Liver (tissue), 3 donors: ENCODE measurements around the gene TNFRSF12A.

Experiments used
- EGR1 ChIP-seq, 2 donors: IDR thresholded peaks; 2 replicates each; pipeline ENCODE4 v1.6.1; 2016 to 2018; ENCODE audit warnings: antibody characterized with exemption in 2 of 2, low read depth in 2 of 2
- GABPA ChIP-seq, 2 donors: IDR thresholded peaks in 1 of 2; conservative IDR thresholded peaks in 1 of 2; 2 replicates each; pipeline ENCODE4 v1.6.1; 2016; ENCODE audit warnings: antibody characterized with exemption in 2 of 2, mild to moderate bottlenecking in 1 of 2, moderate library complexity in 1 of 2
- JUND ChIP-seq, 2 donors: IDR thresholded peaks; 2 replicates each; pipeline ENCODE4 v1.6.1; 2016; ENCODE audit warnings: antibody characterized with exemption in 2 of 2
- RAD21 ChIP-seq, 2 donors: IDR thresholded peaks; 2 replicates each; pipeline ENCODE4 v1.6.1; 2016; ENCODE audit warnings: antibody characterized with exemption in 2 of 2, mild to moderate bottlenecking in 2 of 2
- RXRA ChIP-seq, 2 donors: IDR thresholded peaks; 2 replicates each; pipeline ENCODE4 v1.6.1; 2017 to 2018; ENCODE audit warnings: antibody characterized with exemption in 2 of 2, mild to moderate bottlenecking in 1 of 2
- SP1 ChIP-seq: IDR thresholded peaks from 2 replicates; pipeline ENCODE4 v1.6.1; 2018; ENCODE audit warnings: antibody characterized with exemption, mild to moderate bottlenecking
- TAF1 ChIP-seq: conservative IDR thresholded peaks from 2 replicates; pipeline ENCODE4 v1.6.1; 2016; ENCODE audit warnings: antibody characterized with exemption, mild to moderate bottlenecking
- TF ChIP-seq, protein P1 (sequence below): fragments of 150-350 bp; IDR thresholded peaks from 2 replicates; pipeline ENCODE4 v1.5.1; 2017; ENCODE audit warnings: improper control_type of control experiment, low read depth, low read length; ENCODE audit not compliant: missing input control
- TF ChIP-seq, protein P2 (sequence below): IDR thresholded peaks from 2 replicates; pipeline ENCODE4 v1.6.1; 2016; ENCODE audit warnings: antibody characterized with exemption
- TF ChIP-seq, protein P3 (sequence below): IDR thresholded peaks from 2 replicates; pipeline ENCODE4 v1.6.1; 2016; ENCODE audit warnings: antibody characterized with exemption, mild to moderate bottlenecking
- TF ChIP-seq, protein P4 (sequence below): IDR thresholded peaks from 2 replicates; pipeline ENCODE4 v1.6.1; 2016; ENCODE audit warnings: antibody characterized with exemption
- donor health status: healthy.
- donor health status: healthy.

DNA sequence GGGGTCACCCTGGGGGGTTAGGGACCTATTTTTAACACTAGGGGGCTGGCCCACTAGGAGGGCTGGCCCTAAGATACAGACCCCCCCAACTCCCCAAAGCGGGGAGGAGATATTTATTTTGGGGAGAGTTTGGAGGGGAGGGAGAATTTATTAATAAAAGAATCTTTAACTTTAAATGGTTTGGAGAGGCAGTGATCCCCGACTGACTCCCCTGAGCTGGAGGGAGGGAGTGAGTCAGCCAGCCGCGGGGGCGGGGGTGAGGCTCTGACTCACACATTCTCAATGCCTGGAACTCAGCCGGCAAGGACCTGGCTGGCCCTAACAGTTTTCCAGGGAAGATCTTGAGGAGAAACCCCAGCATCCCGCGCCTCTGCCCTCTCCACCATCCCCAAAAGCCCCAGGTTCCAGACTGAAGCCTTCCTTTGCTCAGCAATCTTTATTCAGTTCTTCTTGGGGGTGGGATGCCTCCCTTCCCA is 2.1 kb downstream of the TNFRSF12A start:
- TF ChIP-seq, protein P1, sequence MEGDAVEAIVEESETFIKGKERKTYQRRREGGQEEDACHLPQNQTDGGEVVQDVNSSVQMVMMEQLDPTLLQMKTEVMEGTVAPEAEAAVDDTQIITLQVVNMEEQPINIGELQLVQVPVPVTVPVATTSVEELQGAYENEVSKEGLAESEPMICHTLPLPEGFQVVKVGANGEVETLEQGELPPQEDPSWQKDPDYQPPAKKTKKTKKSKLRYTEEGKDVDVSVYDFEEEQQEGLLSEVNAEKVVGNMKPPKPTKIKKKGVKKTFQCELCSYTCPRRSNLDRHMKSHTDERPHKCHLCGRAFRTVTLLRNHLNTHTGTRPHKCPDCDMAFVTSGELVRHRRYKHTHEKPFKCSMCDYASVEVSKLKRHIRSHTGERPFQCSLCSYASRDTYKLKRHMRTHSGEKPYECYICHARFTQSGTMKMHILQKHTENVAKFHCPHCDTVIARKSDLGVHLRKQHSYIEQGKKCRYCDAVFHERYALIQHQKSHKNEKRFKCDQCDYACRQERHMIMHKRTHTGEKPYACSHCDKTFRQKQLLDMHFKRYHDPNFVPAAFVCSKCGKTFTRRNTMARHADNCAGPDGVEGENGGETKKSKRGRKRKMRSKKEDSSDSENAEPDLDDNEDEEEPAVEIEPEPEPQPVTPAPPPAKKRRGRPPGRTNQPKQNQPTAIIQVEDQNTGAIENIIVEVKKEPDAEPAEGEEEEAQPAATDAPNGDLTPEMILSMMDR: no peak
- TF ChIP-seq, protein P2, sequence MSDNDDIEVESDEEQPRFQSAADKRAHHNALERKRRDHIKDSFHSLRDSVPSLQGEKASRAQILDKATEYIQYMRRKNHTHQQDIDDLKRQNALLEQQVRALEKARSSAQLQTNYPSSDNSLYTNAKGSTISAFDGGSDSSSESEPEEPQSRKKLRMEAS: no peak
- TF ChIP-seq, protein P3, sequence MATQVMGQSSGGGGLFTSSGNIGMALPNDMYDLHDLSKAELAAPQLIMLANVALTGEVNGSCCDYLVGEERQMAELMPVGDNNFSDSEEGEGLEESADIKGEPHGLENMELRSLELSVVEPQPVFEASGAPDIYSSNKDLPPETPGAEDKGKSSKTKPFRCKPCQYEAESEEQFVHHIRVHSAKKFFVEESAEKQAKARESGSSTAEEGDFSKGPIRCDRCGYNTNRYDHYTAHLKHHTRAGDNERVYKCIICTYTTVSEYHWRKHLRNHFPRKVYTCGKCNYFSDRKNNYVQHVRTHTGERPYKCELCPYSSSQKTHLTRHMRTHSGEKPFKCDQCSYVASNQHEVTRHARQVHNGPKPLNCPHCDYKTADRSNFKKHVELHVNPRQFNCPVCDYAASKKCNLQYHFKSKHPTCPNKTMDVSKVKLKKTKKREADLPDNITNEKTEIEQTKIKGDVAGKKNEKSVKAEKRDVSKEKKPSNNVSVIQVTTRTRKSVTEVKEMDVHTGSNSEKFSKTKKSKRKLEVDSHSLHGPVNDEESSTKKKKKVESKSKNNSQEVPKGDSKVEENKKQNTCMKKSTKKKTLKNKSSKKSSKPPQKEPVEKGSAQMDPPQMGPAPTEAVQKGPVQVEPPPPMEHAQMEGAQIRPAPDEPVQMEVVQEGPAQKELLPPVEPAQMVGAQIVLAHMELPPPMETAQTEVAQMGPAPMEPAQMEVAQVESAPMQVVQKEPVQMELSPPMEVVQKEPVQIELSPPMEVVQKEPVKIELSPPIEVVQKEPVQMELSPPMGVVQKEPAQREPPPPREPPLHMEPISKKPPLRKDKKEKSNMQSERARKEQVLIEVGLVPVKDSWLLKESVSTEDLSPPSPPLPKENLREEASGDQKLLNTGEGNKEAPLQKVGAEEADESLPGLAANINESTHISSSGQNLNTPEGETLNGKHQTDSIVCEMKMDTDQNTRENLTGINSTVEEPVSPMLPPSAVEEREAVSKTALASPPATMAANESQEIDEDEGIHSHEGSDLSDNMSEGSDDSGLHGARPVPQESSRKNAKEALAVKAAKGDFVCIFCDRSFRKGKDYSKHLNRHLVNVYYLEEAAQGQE: no peak
- TF ChIP-seq SP1 (no peak), RAD21 (IDR thresholded peaks at IDR 0.05) (no peak), GABPA (IDR thresholded peaks at IDR 0.05 in 1 of 2, conservative IDR thresholded peaks at IDR 0.05 in 1 of 2) (no peak), JUND (IDR thresholded peaks at IDR 0.05) (peak; percentile 74 to 92), RXRA (IDR thresholded peaks at IDR 0.05) (no peak), TAF1 (no peak), EGR1 (IDR thresholded peaks at IDR 0.05; ENCODE audit: low read depth in 2 of 2) (peak; percentile 28 to 55)
- TF ChIP-seq, protein P4, sequence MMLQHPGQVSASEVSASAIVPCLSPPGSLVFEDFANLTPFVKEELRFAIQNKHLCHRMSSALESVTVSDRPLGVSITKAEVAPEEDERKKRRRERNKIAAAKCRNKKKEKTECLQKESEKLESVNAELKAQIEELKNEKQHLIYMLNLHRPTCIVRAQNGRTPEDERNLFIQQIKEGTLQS: no peak
